Lung (tissue), 12 donors: ENCODE measurements around the gene ADORA1. TPM values are rescaled to one million over a fixed set of nuclear protein-coding genes. Genes with fewer than 3 reads are reported as not detected.

Source experiments
- ATAC-seq: fragments of 200-7000 bp; cut with Tn5 transposase; one replicate; pipeline ENCODE4 v1.9.1; 2020; ENCODE audit warnings: moderate number of reproducible peaks; ENCODE audit not compliant: insufficient read depth, low FRiP score
- DNase-seq, 3 donors: peaks; one replicate each; pipeline ENCODE4 v3.0.0-alpha.2; 2013 to 2017
- H3K27ac ChIP-seq, 2 donors: one replicate each; pipeline ENCODE4 v1.5.1; 2013; ENCODE audit warnings: mild to moderate bottlenecking in 2 of 2, moderate library complexity in 2 of 2, control low read depth in 1 of 2, inconsistent platforms in 1 of 2, low read depth in 1 of 2, low read length in 1 of 2
- H3K27me3 ChIP-seq, 3 donors: one replicate each; pipeline ENCODE4 v1.5.1; 2013; ENCODE audit warnings: low read length in 2 of 3; ENCODE audit not compliant: control insufficient read depth in 3 of 3, insufficient read depth in 3 of 3
- H3K36me3 ChIP-seq, 4 donors: one replicate each; pipeline ENCODE4 v1.5.1; 2013; ENCODE audit warnings: low read length in 4 of 4, mild to moderate bottlenecking in 1 of 4, moderate library complexity in 1 of 4; ENCODE audit not compliant: control insufficient read depth in 4 of 4, insufficient read depth in 4 of 4
- H3K4me1 ChIP-seq, 5 donors: one replicate each; pipeline ENCODE4 v1.5.1; 2013; ENCODE audit warnings: low read length in 5 of 5, mild to moderate bottlenecking in 2 of 5, moderate library complexity in 1 of 5; ENCODE audit not compliant: control insufficient read depth in 5 of 5, insufficient read depth in 5 of 5
- H3K4me3 ChIP-seq: one replicate; pipeline ENCODE4 v1.5.1; 2013; ENCODE audit warnings: mild to moderate bottlenecking, control low read depth, moderate library complexity
- H3K9ac ChIP-seq, 2 donors: one replicate each; pipeline ENCODE4 v1.5.1; 2013; ENCODE audit warnings: low read length in 2 of 2, control low read depth in 1 of 2; ENCODE audit not compliant: insufficient read depth in 1 of 2
- H3K9me3 ChIP-seq, 4 donors: one replicate each; pipeline ENCODE4 v1.5.1; 2013; ENCODE audit warnings: low read length in 3 of 4, mild to moderate bottlenecking in 1 of 4, moderate library complexity in 1 of 4; ENCODE audit not compliant: control insufficient read depth in 4 of 4, insufficient read depth in 3 of 4
- CTCF ChIP-seq: IDR thresholded peaks from 2 replicates; pipeline ENCODE4 v1.5.1; 2012; ENCODE audit warnings: mild to moderate bottlenecking; ENCODE audit errors: control extremely low read depth, extremely low read depth
- WGBS, 2 donors: extraction: QIAGEN DNeasy Blood & Tissue Kit; methylation state at CpG; one replicate each; pipeline ENCODE4 v1.1.7; 2013; 5-methylcytosine and 5-hydroxymethylcytosine counted together
- polyA plus RNA-seq, 2 donors: library from polyadenylated mRNA; stranded (reverse); fragments of 200-250 nt; gene quantifications; one replicate each; pipeline ENCODE4 v1.2.1, GENCODE V29; 2013
- total RNA-seq, 2 donors: library from RNA; depleted of rRNA in 1 of 2; stranded (reverse); fragments of >200 nt in 1 of 2; gene quantifications; one replicate each; pipeline ENCODE4 v1.2.1, GENCODE V29; 2014 to 2021
- donor health status: control.
- donor health status: control.
- donor health status: Bipolar disorder and iron deficiency.
- donor health status: healthy.
- donor health status: DM: yes; HTN: yes; CAD: no.

ADORA1 gene
- total and polyA plus RNA-seq, 4 donors, result 0.57 to 2.3 (median 0.79) TPM

- no peak for TF ChIP-seq CTCF
- Histone ChIP-seq H3K36me3 (no peaks in the 10 kb centered on the region), H3K9ac (no peak overlapping the region), H3K4me3 (no peak overlapping the region), H3K4me1 (peaks cover 0 to 3% (median 0%) of the 10 kb centered on the region in 5 donors), H3K27me3 (peaks cover 0 to 6% (median 3%) of the 10 kb centered on the region in 3 donors), H3K27ac (no peak overlapping the region), H3K9me3 (no peaks in the 10 kb centered on the region)
- DNase-seq (no peak), ATAC-seq (no peak)
- WGBS, 2 donors, result 67 to 76% methylated on average over 10 of the region's 10 CpGs
These were observed 11.3 kb upstream of the ADORA1 start for GRCh38 chr1:203116091-203116820.

GRCh38 chr1:203117611-203118575 lies 9.6 kb upstream of the ADORA1 start:
- no peaks in the 10 kb centered on the region for H3K9me3 ChIP-seq
- no peak overlapping the region for H3K27ac ChIP-seq
- no peak overlapping the region for H3K4me3 ChIP-seq
- peak; percentile 52 for TF ChIP-seq CTCF
- H3K4me1 ChIP-seq, result peaks cover 0 to 3% (median 0%) of the 10 kb centered on the region in 5 donors
- 26 to 43% methylated on average over 25 to 35 of the region's 35 CpGs for WGBS, 2 donors
- ATAC-seq (peak; percentile 82), DNase-seq (peak; percentile 70 to 84 (median 82))
- H3K36me3 ChIP-seq, result no peaks in the 10 kb centered on the region
- H3K9ac ChIP-seq, result no peak overlapping the region
- H3K27me3 ChIP-seq, result peaks cover 0 to 6% (median 3%) of the 10 kb centered on the region in 3 donors

GRCh38 chr1:203120325-203121153 lies 7.0 kb upstream of the ADORA1 start:
- H3K36me3 ChIP-seq, result no peaks in the 10 kb centered on the region
- no peaks in the 10 kb centered on the region for H3K9me3 ChIP-seq
- ATAC-seq (no peak), DNase-seq (no peak)
- H3K27ac ChIP-seq, result no peak overlapping the region
- H3K4me3 ChIP-seq, result no peak overlapping the region
- no peak overlapping the region for H3K9ac ChIP-seq
- peaks cover 0 to 11% (median 0%) of the 10 kb centered on the region in 3 donors for H3K27me3 ChIP-seq
- WGBS, 2 donors, result 76 to 80% methylated on average over 7 of the region's 7 CpGs
- TF ChIP-seq CTCF, result no peak
- H3K4me1 ChIP-seq, result peaks cover 0 to 3% (median 0%) of the 10 kb centered on the region in 5 donors
